H1 (cell line): Measurements from ENCODE around the gene KCNA10. TPM values are rescaled to one million over a fixed set of nuclear protein-coding genes. Genes with fewer than 3 reads are reported as not detected.

Source experiments
- CTCF ChIA-PET: fragments of 300-600 bp; sonication (Branson Sonifier 250); formaldehyde crosslinking; loops from one replicate; lab custom pipeline; 2021; ENCODE audit not compliant: partially characterized antibody; lab: Charles Lee
- POLR2A ChIA-PET: fragments of 300-600 bp; sonication (Branson Sonifier 250); formaldehyde crosslinking; loops from one replicate; lab custom pipeline; 2021; ENCODE audit warnings: inconsistent platforms; ENCODE audit not compliant: partially characterized antibody; lab: Charles Lee
- DNase-seq, 2 experiments: peaks; one replicate each; pipeline versions ENCODE4 v3.0.0 to v3.0.0-alpha.2; 2010 to 2022; ENCODE audit warnings: low spot score in 2 of 2, low read depth in 1 of 2, mixed read lengths in 1 of 2
- FAIRE-seq: peaks from 2 replicates; lab custom pipeline; 2011; peaks lifted over from hg19 to GRCh38; lab: Jason Lieb, UNC
- H2AFZ ChIP-seq: 2 replicates; pipeline ENCODE4 v1.8.1; 2012; ENCODE audit warnings: low read length, inconsistent platforms
- H2AK5ac ChIP-seq: 2 replicates; pipeline ENCODE4 v1.6.1; 2013; ENCODE audit warnings: low read depth, low read length
- H2BK120ac ChIP-seq: replicated peaks from 2 replicates; pipeline ENCODE3; 2013; ENCODE audit warnings: low read depth, low read length, inconsistent platforms
- H2BK12ac ChIP-seq: 2 replicates; pipeline ENCODE4 v1.6.1; 2013; ENCODE audit warnings: low read depth, low read length
- H2BK15ac ChIP-seq: 2 replicates; pipeline ENCODE4 v1.6.1; 2013; ENCODE audit warnings: low read length
- H2BK20ac ChIP-seq: 2 replicates; pipeline ENCODE4 v1.6.1; 2013; ENCODE audit warnings: low read length
- H2BK5ac ChIP-seq: 2 replicates; pipeline ENCODE4 v1.6.1; 2013; ENCODE audit warnings: low read depth, low read length
- H3K14ac ChIP-seq: 2 replicates; pipeline ENCODE4 v1.6.1; 2013; ENCODE audit warnings: inconsistent platforms; ENCODE audit not compliant: insufficient read length
- H3K18ac ChIP-seq: 2 replicates; pipeline ENCODE4 v1.6.1; 2013; ENCODE audit warnings: low read length; ENCODE audit errors: extremely low read depth
- H3K23ac ChIP-seq: 2 replicates; pipeline ENCODE4 v1.6.1; 2013; ENCODE audit warnings: inconsistent platforms; ENCODE audit not compliant: insufficient read length
- H3K23me2 ChIP-seq: 2 replicates; pipeline ENCODE4 v1.6.1; 2013; ENCODE audit warnings: low read depth, low read length
- H3K27ac ChIP-seq: 2 replicates; pipeline ENCODE4 v1.6.1; 2011; ENCODE audit warnings: low read depth, low read length, inconsistent platforms
- H3K27me3 ChIP-seq, 4 experiments: replicated peaks in 1 of 4; 1 replicate in 1 of 4; 2 replicates in 3 of 4; pipeline versions ENCODE4 v1.6.1 to v1.8.1; 2011 to 2013; ENCODE audit warnings: low read length in 3 of 4, mild to moderate bottlenecking in 3 of 4, inconsistent platforms in 2 of 4, mixed read lengths in 2 of 4, moderate library complexity in 1 of 4; ENCODE audit not compliant: control insufficient read depth in 3 of 4, insufficient read depth in 3 of 4; ENCODE audit errors: extremely low read depth in 1 of 4
- H3K36me3 ChIP-seq, 4 experiments: 2 replicates each; pipeline versions ENCODE4 v1.6.1 to v1.8.1; 2011 to 2013; ENCODE audit warnings: mild to moderate bottlenecking in 4 of 4, low read length in 3 of 4, moderate library complexity in 2 of 4, control low read depth in 1 of 4, inconsistent platforms in 1 of 4; ENCODE audit not compliant: insufficient read depth in 4 of 4, control insufficient read depth in 2 of 4
- H3K4ac ChIP-seq: replicated peaks from 2 replicates; pipeline ENCODE3; 2013; ENCODE audit warnings: low read length, low read depth, mixed read lengths, inconsistent platforms; ENCODE audit not compliant: insufficient read length
- H3K4me1 ChIP-seq, 4 experiments: replicated peaks in 1 of 4; 1 replicate in 1 of 4; 2 replicates in 3 of 4; pipeline versions ENCODE4 v1.6.1 to v1.8.1; 2011 to 2013; ENCODE audit warnings: low read length in 3 of 4, inconsistent platforms in 2 of 4, mixed read lengths in 1 of 4; ENCODE audit not compliant: insufficient read depth in 4 of 4, control insufficient read depth in 3 of 4
- H3K4me2 ChIP-seq, 2 experiments: 2 replicates each; pipeline versions ENCODE4 v1.6.1 to v1.8.1; 2011 to 2013; ENCODE audit warnings: low read depth in 2 of 2, low read length in 2 of 2, control low read depth in 1 of 2, inconsistent platforms in 1 of 2, mild to moderate bottlenecking in 1 of 2; ENCODE audit not compliant: insufficient read depth in 1 of 2
- H3K4me3 ChIP-seq, 4 experiments: fragments of 200-600, 300-600 bp in 1 of 4; sonication (generic), shearing (Covaris generic), sonication (Bioruptor Twin) in 1 of 4; 2 replicates each; pipeline versions ENCODE4 v1.5.1 to v1.8.1; 2011 to 2016; ENCODE audit warnings: low read length in 4 of 4, low read depth in 3 of 4, control low read depth in 2 of 4, inconsistent platforms in 2 of 4, mild to moderate bottlenecking in 2 of 4, mixed read lengths in 1 of 4, moderate library complexity in 1 of 4; ENCODE audit not compliant: insufficient read depth in 2 of 4; ENCODE audit errors: extremely low read depth in 1 of 4
- H3K56ac ChIP-seq: replicated peaks from 2 replicates; pipeline ENCODE3; 2013; ENCODE audit warnings: low read depth, mild to moderate bottlenecking, mixed read lengths, low read length, inconsistent platforms; ENCODE audit not compliant: insufficient read length
- H3K79me1 ChIP-seq: 2 replicates; pipeline ENCODE4 v1.6.1; 2013; ENCODE audit warnings: low read depth, low read length, control low read depth
- H3K79me2 ChIP-seq, 2 experiments: 2 replicates each; pipeline versions ENCODE4 v1.6.1 to v1.8.1; 2012 to 2013; ENCODE audit warnings: low read length in 2 of 2, mild to moderate bottlenecking in 2 of 2, inconsistent platforms in 1 of 2; ENCODE audit not compliant: insufficient read depth in 2 of 2, control insufficient read depth in 1 of 2
- H3K9ac ChIP-seq, 4 experiments: replicated peaks in 1 of 4; 1 replicate in 1 of 4; 2 replicates in 3 of 4; pipeline versions ENCODE4 v1.6.1 to v1.8.1; 2011 to 2013; ENCODE audit warnings: low read depth in 3 of 4, low read length in 3 of 4, control low read depth in 2 of 4, mild to moderate bottlenecking in 2 of 4, moderate library complexity in 2 of 4, inconsistent platforms in 1 of 4; ENCODE audit errors: extremely low read depth in 1 of 4
- H3K9me3 ChIP-seq, 2 experiments: 2 replicates each; pipeline versions ENCODE4 v1.6.1 to v1.8.1; 2012 to 2013; ENCODE audit warnings: mild to moderate bottlenecking in 2 of 2, moderate library complexity in 2 of 2, control low read depth in 1 of 2, inconsistent platforms in 1 of 2, low read depth in 1 of 2, low read length in 1 of 2, mixed read lengths in 1 of 2; ENCODE audit not compliant: insufficient read depth in 2 of 2
- H4K20me1 ChIP-seq, 2 experiments: replicated peaks in 1 of 2; 2 replicates each; pipeline versions ENCODE3 to v1.8.1; 2011 to 2013; ENCODE audit warnings: inconsistent platforms in 2 of 2, low read length in 2 of 2, mild to moderate bottlenecking in 1 of 2; ENCODE audit not compliant: insufficient read depth in 2 of 2, control insufficient read depth in 1 of 2
- H4K5ac ChIP-seq: 2 replicates; pipeline ENCODE4 v1.6.1; 2013; ENCODE audit warnings: low read length, low read depth, mixed read lengths, inconsistent platforms; ENCODE audit not compliant: insufficient read length
- H4K8ac ChIP-seq: 2 replicates; pipeline ENCODE4 v1.8.0; 2013; ENCODE audit warnings: mild to moderate bottlenecking, moderate library complexity, low read length, inconsistent platforms; ENCODE audit not compliant: insufficient read depth; ENCODE audit errors: extremely low read depth
- H4K91ac ChIP-seq: replicated peaks from 2 replicates; pipeline ENCODE3; 2013; ENCODE audit warnings: low read length, mixed read lengths, inconsistent platforms; ENCODE audit not compliant: insufficient read length
- ASH2L ChIP-seq: fragments of 200-600, 300-600 bp; sonication (generic); IDR thresholded peaks from one replicate; pipeline ENCODE4 v1.7.1; 2017; ENCODE audit warnings: low read length
- EP300 ChIP-seq, 2 experiments: IDR thresholded peaks; 1 replicate in 1 of 2; 2 replicates in 1 of 2; pipeline ENCODE4 v1.6.1; 2011 to 2012; ENCODE audit warnings: low read depth in 2 of 2, low read length in 2 of 2, mild to moderate bottlenecking in 2 of 2, borderline replicate concordance in 1 of 2, inconsistent platforms in 1 of 2, moderate library complexity in 1 of 2
- GABPA ChIP-seq: IDR thresholded peaks from 2 replicates; pipeline ENCODE4 v1.6.1; 2011; ENCODE audit warnings: mild to moderate bottlenecking, low read length, moderate library complexity, borderline replicate concordance; ENCODE audit not compliant: insufficient read depth
- MAFK ChIP-seq: IDR thresholded peaks from 2 replicates; pipeline ENCODE4 v1.6.1; 2012; ENCODE audit warnings: low read depth, mild to moderate bottlenecking, improper control_type of control experiment, low read length
- NRF1 ChIP-seq: IDR thresholded peaks from 2 replicates; pipeline ENCODE4 v1.6.1; 2011; ENCODE audit warnings: mild to moderate bottlenecking, low read depth, low read length, improper control_type of control experiment
- POLR2A ChIP-seq, 2 experiments: IDR thresholded peaks; 1 replicate in 1 of 2; 2 replicates in 1 of 2; pipeline ENCODE4 v1.6.1; 2011; ENCODE audit warnings: low read depth in 2 of 2, low read length in 2 of 2, mild to moderate bottlenecking in 2 of 2; ENCODE audit errors: control extremely low read depth in 1 of 2
- RNF2 ChIP-seq: fragments of 200-900, 300-1000 bp; sonication (generic); IDR thresholded peaks from 2 replicates; pipeline ENCODE4 v1.7.1; 2016; ENCODE audit warnings: borderline replicate concordance, low read depth, mild to moderate bottlenecking, antibody characterized with exemption, low read length; ENCODE audit not compliant: poor library complexity, severe bottlenecking; ENCODE audit errors: missing control alignments
- SAP30 ChIP-seq: fragments of 300-600 bp; sonication (generic); IDR thresholded peaks from 2 replicates; pipeline ENCODE4 v1.7.1; 2012; ENCODE audit warnings: low read length, moderate library complexity, mild to moderate bottlenecking, inconsistent platforms; ENCODE audit not compliant: insufficient read depth, insufficient replicate concordance
- SP4 ChIP-seq: IDR thresholded peaks from 2 replicates; pipeline ENCODE4 v1.6.1; 2012; ENCODE audit warnings: low read length, inconsistent platforms
- SRF ChIP-seq: IDR thresholded peaks from 2 replicates; pipeline ENCODE4 v1.6.1; 2011; ENCODE audit warnings: mild to moderate bottlenecking, low read depth, low read length, moderate library complexity
- TAF1 ChIP-seq: IDR thresholded peaks from 2 replicates; pipeline ENCODE4 v1.6.1; 2011; ENCODE audit warnings: mild to moderate bottlenecking, low read depth, low read length
- TEAD4 ChIP-seq: IDR thresholded peaks from 2 replicates; pipeline ENCODE4 v1.6.1; 2012; ENCODE audit warnings: low read depth, low read length, inconsistent platforms, mixed read lengths
- WGBS, 2 experiments: shearing (Covaris generic) in 1 of 2; methylation state at CpG; one replicate each; pipeline versions ENCODE4 v1.1.6 to v1.1.7; 2013 to 2015; ENCODE audit warnings: low lambda C conversion rate in 2 of 2, mixed read lengths in 2 of 2, inconsistent platforms in 1 of 2, low coverage in 1 of 2, missing lambda C conversion rate in 1 of 2; ENCODE audit not compliant: insufficient replicate concordance in 2 of 2, insufficient coverage in 1 of 2, insufficient read length in 1 of 2; ENCODE audit errors: extremely low coverage in 1 of 2, missing lambda C conversion rate in 1 of 2; 5-methylcytosine and 5-hydroxymethylcytosine counted together
- polyA plus RNA-seq, 7 experiments: library from polyadenylated mRNA; depleted of rRNA in 3 of 7; stranded (reverse) in 5 of 7; unstranded in 2 of 7; fragments of >200 nt in 5 of 7; fragments of 200-250 nt in 2 of 7; gene quantifications; 1 replicate in 5 of 7; 2 replicates in 1 of 7; 4 replicates in 1 of 7; pipeline versions ENCODE4 v1.2.1 to v1.2.3, GENCODE V29; 2011 to 2013; ENCODE audit warnings: missing spikeins in 2 of 7, mixed read lengths in 2 of 7
- total RNA-seq: library from RNA; stranded (reverse); fragmentation: NEBNext Ultra II Directional; extraction: Animal tissue kit (Norgen Biotek cat#: 25700); gene quantifications from 2 replicates; pipeline ENCODE4 v1.2.1, GENCODE V29; 2021
- TF ChIP-seq, protein P1 (sequence below): IDR thresholded peaks from 2 replicates; pipeline ENCODE4 v1.6.1; 2012; ENCODE audit warnings: low read length, inconsistent platforms

Gene KCNA10
- total and polyA plus RNA-seq, 2 of the 8 experiments (the other 6 are each of a cell fraction or from before 2014, with no cell fraction given) = not detected

DNA sequence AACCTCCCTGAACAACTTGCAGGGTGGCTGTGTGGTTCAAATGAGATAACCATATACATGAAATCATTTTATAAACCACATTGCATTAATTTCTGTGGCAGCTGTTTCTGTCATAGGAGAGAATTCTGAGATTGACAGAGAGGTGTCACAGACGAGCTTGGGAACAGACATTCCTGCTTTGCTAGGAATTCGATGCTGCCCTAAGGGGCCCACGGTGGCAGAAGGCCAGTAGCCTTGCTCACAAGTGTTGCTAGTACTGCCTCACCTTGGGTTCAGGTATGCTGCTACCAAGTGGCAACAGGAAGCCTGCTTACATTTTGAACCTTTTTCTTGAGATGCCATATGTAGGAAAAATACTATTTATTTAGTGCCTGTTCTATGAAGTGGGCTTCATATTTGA is 13.4 kb downstream of the KCNA10 start:
- no peak overlapping the region for H3K27ac ChIP-seq
- H2AK5ac ChIP-seq = no peak overlapping the region
- H3K4me2 ChIP-seq = no peak overlapping the region
- H3K9ac ChIP-seq = no peak overlapping the region
- ChIA-PET POLR2A (no interaction called here), CTCF (interaction anchor here (0.7 to 3.1 kb wide), 6 partner anchors 10 to 524 kb away, joined by 3 to 23 read pairs (median 4); no protein-coding TSS in a partner anchor)
- H4K20me1 ChIP-seq = no peaks in the 10 kb centered on the region
- no peak overlapping the region for H3K4me3 ChIP-seq
- no peaks in the 10 kb centered on the region for H3K79me1 ChIP-seq
- H4K91ac ChIP-seq = no peak overlapping the region
- no peak overlapping the region for H2BK15ac ChIP-seq
- FAIRE-seq (no peak), DNase-seq (no peak)
- H3K18ac ChIP-seq = no peak overlapping the region
- no peak overlapping the region for H2BK20ac ChIP-seq
- no peaks in the 10 kb centered on the region for H3K79me2 ChIP-seq
- no peaks in the 10 kb centered on the region for H3K36me3 ChIP-seq
- no peaks in the 10 kb centered on the region for H3K9me3 ChIP-seq
- H3K4me1 ChIP-seq = peaks cover 0 to 7% (median 2%) of the 10 kb centered on the region in 4 experiments; a peak in 3 of 7 replicates
- no peaks in the 10 kb centered on the region for H3K23me2 ChIP-seq
- H4K5ac ChIP-seq = no peak overlapping the region
- no peak overlapping the region for H2AFZ ChIP-seq
- H2BK12ac ChIP-seq = no peak overlapping the region
- no peak overlapping the region for H4K8ac ChIP-seq
- H3K56ac ChIP-seq = no peak overlapping the region
- H3K23ac ChIP-seq = no peak overlapping the region
- no peak overlapping the region for H3K4ac ChIP-seq
- 68% methylated on average over 3 of the region's 3 CpGs; no CpG with 5 or more reads in 1 of the 2 experiments for WGBS, 2 experiments
- no peaks in the 10 kb centered on the region; a peak in 2 of 7 replicates for H3K27me3 ChIP-seq
- no peak overlapping the region for H2BK5ac ChIP-seq
- H3K14ac ChIP-seq = no peak overlapping the region
- no peak overlapping the region for H2BK120ac ChIP-seq
- TF ChIP-seq MAFK (no peak), NRF1 (no peak), SRF (no peak), SP4 (no peak), GABPA (no peak), ASH2L (no peak), RNF2 (no peak), TEAD4 (no peak), EP300 (IDR thresholded peaks at IDR 0.05; ENCODE audit: borderline replicate concordance in 1 of 2, low read depth in 2 of 2, low read length in 2 of 2) (no peak), TAF1 (no peak), POLR2A (IDR thresholded peaks at IDR 0.05; ENCODE audit: control extremely low read depth in 1 of 2, low read depth in 2 of 2, low read length in 2 of 2) (no peak), SAP30 (no peak)
- TF ChIP-seq, protein P1, sequence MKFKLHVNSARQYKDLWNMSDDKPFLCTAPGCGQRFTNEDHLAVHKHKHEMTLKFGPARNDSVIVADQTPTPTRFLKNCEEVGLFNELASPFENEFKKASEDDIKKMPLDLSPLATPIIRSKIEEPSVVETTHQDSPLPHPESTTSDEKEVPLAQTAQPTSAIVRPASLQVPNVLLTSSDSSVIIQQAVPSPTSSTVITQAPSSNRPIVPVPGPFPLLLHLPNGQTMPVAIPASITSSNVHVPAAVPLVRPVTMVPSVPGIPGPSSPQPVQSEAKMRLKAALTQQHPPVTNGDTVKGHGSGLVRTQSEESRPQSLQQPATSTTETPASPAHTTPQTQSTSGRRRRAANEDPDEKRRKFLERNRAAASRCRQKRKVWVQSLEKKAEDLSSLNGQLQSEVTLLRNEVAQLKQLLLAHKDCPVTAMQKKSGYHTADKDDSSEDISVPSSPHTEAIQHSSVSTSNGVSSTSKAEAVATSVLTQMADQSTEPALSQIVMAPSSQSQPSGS = no peak
